Measurements from ENCODE around the gene ARHGAP22. TPM values are rescaled to one million over a fixed set of nuclear protein-coding genes. Genes with fewer than 3 reads are reported as not detected.

Gene ARHGAP22
- total RNA-seq, 4 donors from 2014 or later = 0.26 to 3.6 (median 3.0) TPM; not detected in 1

- peaks cover 0 to 2% of the 10 kb centered on the region in 2 donors for H3K9me3 ChIP-seq
- no peak overlapping the region for H3K4me3 ChIP-seq
- TF ChIP-seq POLR2A (IDR thresholded peaks at IDR 0.05) (no peak), CTCF (IDR thresholded peaks at IDR 0.05) (no peak)
- no peaks in the 10 kb centered on the region for H3K27me3 ChIP-seq
- H3K36me3 ChIP-seq = no peaks in the 10 kb centered on the region
- intact Hi-C loops (cut with DNase I; ENCODE audit: low total_unique reads) = no loop called here
- no peaks in the 10 kb centered on the region for H3K4me1 ChIP-seq
- H3K27ac ChIP-seq = no peak overlapping the region
- DNase-seq = no peak
These were observed 188.2 kb downstream of the ARHGAP22 start for GRCh38 chr10:48416584-48417232.

GRCh38 chr10:48414778-48415177 is 190.1 kb downstream of the ARHGAP22 start:
- H3K27me3 ChIP-seq = no peaks in the 10 kb centered on the region
- no peaks in the 10 kb centered on the region for H3K4me1 ChIP-seq
- no peak overlapping the region for H3K27ac ChIP-seq
- no peak for DNase-seq
- peaks cover 0 to 3% of the 10 kb centered on the region in 2 donors for H3K9me3 ChIP-seq
- H3K4me3 ChIP-seq = no peak overlapping the region
- TF ChIP-seq POLR2A (IDR thresholded peaks at IDR 0.05) (no peak), CTCF (IDR thresholded peaks at IDR 0.05) (no peak)
- intact Hi-C loops (cut with DNase I; ENCODE audit: low total_unique reads) = no loop called here
- H3K36me3 ChIP-seq = no peaks in the 10 kb centered on the region

- Histone ChIP-seq H3K4me1 (no peaks in the 10 kb centered on the region), H3K4me3 (no peak overlapping the region), H3K9me3 (peaks cover 0 to 3% of the 10 kb centered on the region in 2 donors), H3K27ac (no peak overlapping the region), H3K36me3 (no peaks in the 10 kb centered on the region), H3K27me3 (no peaks in the 10 kb centered on the region)
- intact Hi-C loops (cut with DNase I; ENCODE audit: low total_unique reads) = no loop called here
- no peak for TF ChIP-seq CTCF (IDR thresholded peaks at IDR 0.05)
- TF ChIP-seq POLR2A (IDR thresholded peaks at IDR 0.05) = no peak
- DNase-seq = no peak
These were observed 190.7 kb downstream of the ARHGAP22 start for GRCh38 chr10:48414160-48414559.

DNA sequence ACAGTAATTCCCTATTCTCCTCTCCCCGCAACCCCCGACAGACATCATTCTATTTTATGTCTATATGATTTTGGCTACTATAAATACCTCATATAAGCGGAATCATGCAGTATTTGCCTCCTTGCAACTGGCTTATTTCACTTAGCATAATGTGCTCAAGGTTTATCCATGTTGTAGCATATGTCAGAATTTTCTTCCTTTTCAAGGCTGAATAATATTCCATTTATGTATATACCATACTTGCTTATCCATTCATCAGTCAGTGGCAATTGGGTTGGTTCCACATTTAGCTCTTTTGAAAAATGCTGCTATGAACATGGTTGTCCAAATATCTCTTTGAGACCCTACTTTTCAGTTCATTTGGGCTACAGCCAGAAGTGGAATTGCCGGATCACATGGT is 191.9 kb downstream of the ARHGAP22 start:
- no peaks in the 10 kb centered on the region for H3K36me3 ChIP-seq
- H3K27me3 ChIP-seq = no peaks in the 10 kb centered on the region
- no peaks in the 10 kb centered on the region for H3K4me1 ChIP-seq
- peaks cover 0 to 3% of the 10 kb centered on the region in 2 donors for H3K9me3 ChIP-seq
- no peak overlapping the region for H3K4me3 ChIP-seq
- H3K27ac ChIP-seq = no peak overlapping the region
- no peak for DNase-seq
- TF ChIP-seq POLR2A (IDR thresholded peaks at IDR 0.05) (no peak), CTCF (IDR thresholded peaks at IDR 0.05) (no peak)
- intact Hi-C loops (cut with DNase I; ENCODE audit: low total_unique reads) = no loop called here

- Histone ChIP-seq H3K4me3 (no peak overlapping the region), H3K27ac (no peak overlapping the region), H3K4me1 (no peaks in the 10 kb centered on the region), H3K36me3 (no peaks in the 10 kb centered on the region), H3K27me3 (no peaks in the 10 kb centered on the region), H3K9me3 (peaks cover 0 to 3% of the 10 kb centered on the region in 2 donors)
- no peak for DNase-seq
- intact Hi-C loops (cut with DNase I; ENCODE audit: low total_unique reads) = no loop called here
- TF ChIP-seq CTCF (IDR thresholded peaks at IDR 0.05) (no peak), POLR2A (IDR thresholded peaks at IDR 0.05) (no peak)
These were observed 192.8 kb downstream of the ARHGAP22 start for GRCh38 chr10:48412081-48412480.
